Right lobe of liver (tissue), 6 donors: ENCODE measurements around the gene SRCIN1. TPM values are rescaled to one million over a fixed set of nuclear protein-coding genes. Genes with fewer than 3 reads are reported as not detected.

ENCODE experiments used
- ATAC-seq, 4 donors: fragments of 200-7000 bp; cut with Tn5 transposase; one replicate each; pipeline ENCODE4 v1.9.1; 2020; ENCODE audit warnings: mild to moderate bottlenecking in 4 of 4, moderate library complexity in 4 of 4
- DNase-seq, 3 donors: peaks; one replicate each; pipeline ENCODE4 v3.0.0-alpha.2; 2020
- H3K27ac ChIP-seq, 3 donors: fragments of 200-600 bp; one replicate each; pipeline ENCODE4 v1.8.0; 2022
- H3K27me3 ChIP-seq, 2 donors: fragments of 200-600 bp; one replicate each; pipeline ENCODE4 v1.8.0; 2022
- H3K36me3 ChIP-seq, 4 donors: fragments of 200-600 bp; sonication (generic) in 1 of 4; one replicate each; pipeline versions ENCODE4 v1.5.1 to v1.8.0; 2017 to 2022; ENCODE audit warnings: control low read depth in 1 of 4
- H3K4me1 ChIP-seq, 4 donors: fragments of 200-600 bp; sonication (generic) in 1 of 4; one replicate each; pipeline versions ENCODE4 v1.5.1 to v1.8.0; 2017 to 2022; ENCODE audit warnings: control low read depth in 1 of 4
- H3K4me3 ChIP-seq, 3 donors: fragments of 200-600 bp; one replicate each; pipeline ENCODE4 v1.8.0; 2022
- H3K9me3 ChIP-seq, 4 donors: fragments of 200-600 bp; sonication (generic) in 1 of 4; one replicate each; pipeline versions ENCODE4 v1.5.1 to v1.8.0; 2017 to 2022; ENCODE audit warnings: control low read depth in 1 of 4
- POLR2A ChIP-seq: fragments of 450-650 bp; IDR thresholded peaks from one replicate; pipeline ENCODE4 v1.6.1; 2017; ENCODE audit warnings: antibody characterized with exemption, mild to moderate bottlenecking
- WGBS: methylation state at CpG from one replicate; pipeline ENCODE4 v1.1.6; 2018; ENCODE audit warnings: low coverage, low lambda C conversion rate; ENCODE audit not compliant: insufficient coverage; ENCODE audit errors: missing lambda C conversion rate; 5-methylcytosine and 5-hydroxymethylcytosine counted together
- intact Hi-C, 2 donors: fragments of 100-400 bp; cut with DNase I; formaldehyde crosslinking; loops; one replicate each; pipeline versions ENCODE4 v1.11.2 to v1.14.1; 2022
- total RNA-seq, 6 experiments: library from RNA; depleted of rRNA in 2 of 6; stranded (reverse); fragments of >200 nt in 2 of 6; fragmentation: NEBNext Ultra II Directional in 3 of 6; extraction: Animal tissue kit (Norgen Biotek cat#: 25700) in 3 of 6; gene quantifications; one replicate each; pipeline versions ENCODE4 v1.1.0 to v1.2.4, GENCODE V29; 2016 to 2023
- TF ChIP-seq, protein P1 (sequence below), 4 donors: fragments of 200-600 bp in 3 of 4; fragments of 450-650 bp in 1 of 4; IDR thresholded peaks; one replicate each; pipeline versions ENCODE4 v1.5.1 to v1.8.0; 2016 to 2022; ENCODE audit warnings: antibody characterized with exemption in 4 of 4, mild to moderate bottlenecking in 2 of 4
- donor health status: DM: no; HTN: yes; CAD: no.
- donor health status: DM: no; HTN: no; CAD: no.
- donor health status: DM: no; HTN: no; CAD: no.
- donor health status: DM: no; HTN: yes; CAD: no.
- donor health status: DM: no; HTN: yes; CAD: no.

The SRCIN1 gene
- total RNA-seq, 6 experiments from 2014 or later, result 5.6 to 17.6 (median 11.5) TPM

- ATAC-seq, result peak in 2 of 4 donors; percentile 5 to 66
- intact Hi-C loops, result no loop called here
- H3K36me3 ChIP-seq, result no peaks in the 10 kb centered on the region
- 50% methylated on average over 2 of the region's 8 CpGs for WGBS
- H3K9me3 ChIP-seq, result no peaks in the 10 kb centered on the region
- DNase-seq, result no peak
- no peak overlapping the region for H3K4me3 ChIP-seq
- TF ChIP-seq POLR2A, result no peak
- TF ChIP-seq, protein P1, sequence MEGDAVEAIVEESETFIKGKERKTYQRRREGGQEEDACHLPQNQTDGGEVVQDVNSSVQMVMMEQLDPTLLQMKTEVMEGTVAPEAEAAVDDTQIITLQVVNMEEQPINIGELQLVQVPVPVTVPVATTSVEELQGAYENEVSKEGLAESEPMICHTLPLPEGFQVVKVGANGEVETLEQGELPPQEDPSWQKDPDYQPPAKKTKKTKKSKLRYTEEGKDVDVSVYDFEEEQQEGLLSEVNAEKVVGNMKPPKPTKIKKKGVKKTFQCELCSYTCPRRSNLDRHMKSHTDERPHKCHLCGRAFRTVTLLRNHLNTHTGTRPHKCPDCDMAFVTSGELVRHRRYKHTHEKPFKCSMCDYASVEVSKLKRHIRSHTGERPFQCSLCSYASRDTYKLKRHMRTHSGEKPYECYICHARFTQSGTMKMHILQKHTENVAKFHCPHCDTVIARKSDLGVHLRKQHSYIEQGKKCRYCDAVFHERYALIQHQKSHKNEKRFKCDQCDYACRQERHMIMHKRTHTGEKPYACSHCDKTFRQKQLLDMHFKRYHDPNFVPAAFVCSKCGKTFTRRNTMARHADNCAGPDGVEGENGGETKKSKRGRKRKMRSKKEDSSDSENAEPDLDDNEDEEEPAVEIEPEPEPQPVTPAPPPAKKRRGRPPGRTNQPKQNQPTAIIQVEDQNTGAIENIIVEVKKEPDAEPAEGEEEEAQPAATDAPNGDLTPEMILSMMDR (IDR thresholded peaks at IDR 0.05), result no peak
- H3K27ac ChIP-seq, result no peak overlapping the region
- H3K27me3 ChIP-seq, result no peaks in the 10 kb centered on the region
- no peaks in the 10 kb centered on the region for H3K4me1 ChIP-seq
Measured at GRCh38 chr17:38550661-38551060, 55.1 kb downstream of the SRCIN1 start.

DNA sequence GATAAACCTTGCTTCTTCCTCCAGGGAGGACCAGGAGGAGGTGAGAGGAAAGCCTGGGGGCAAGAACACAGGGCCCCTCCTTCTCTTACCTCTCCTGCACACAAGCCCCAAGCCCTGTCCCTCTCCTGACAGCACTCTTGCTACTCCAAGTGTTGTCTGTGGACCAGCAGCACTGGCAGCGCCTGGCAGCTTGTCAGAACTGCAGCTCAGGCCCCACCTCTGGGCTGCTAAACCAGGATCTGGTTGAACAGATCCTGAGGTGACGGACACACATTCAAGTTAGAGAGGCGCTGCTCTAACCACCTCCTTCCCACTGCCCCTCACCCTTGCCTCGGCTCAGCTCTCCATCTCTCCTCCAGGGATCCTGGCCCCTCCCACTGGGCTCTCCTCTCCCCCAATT lies 56.5 kb downstream of the SRCIN1 start:
- Histone ChIP-seq H3K27me3 (no peaks in the 10 kb centered on the region), H3K27ac (no peak overlapping the region), H3K9me3 (no peaks in the 10 kb centered on the region), H3K36me3 (no peaks in the 10 kb centered on the region), H3K4me3 (no peak overlapping the region), H3K4me1 (no peaks in the 10 kb centered on the region)
- ATAC-seq, result no peak
- 70% methylated on average over 2 of the region's 4 CpGs for WGBS
- intact Hi-C loops, result no loop called here
- DNase-seq, result no peak
- TF ChIP-seq, protein P1 (IDR thresholded peaks at IDR 0.05), result no peak
- no peak for TF ChIP-seq POLR2A

DNA sequence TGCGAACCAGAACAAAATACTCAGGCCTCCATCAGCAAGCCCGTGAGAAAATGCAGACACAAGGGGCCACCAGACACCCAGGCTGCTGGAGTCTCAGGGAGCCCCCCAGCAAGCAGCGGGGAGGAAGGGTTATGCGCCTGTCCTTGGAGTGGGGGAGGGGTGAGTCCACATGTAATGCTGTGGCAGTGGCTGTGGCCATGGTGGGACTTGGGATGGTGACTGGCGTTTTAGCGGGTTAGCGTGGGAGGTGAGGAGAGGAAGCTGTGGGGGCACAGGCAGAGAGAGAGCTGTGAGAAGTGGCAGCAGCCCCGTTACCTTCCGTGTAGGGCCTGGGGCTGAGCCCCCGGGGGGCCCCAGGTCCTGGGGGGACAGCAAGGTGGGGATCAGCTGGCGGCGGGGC lies 58.3 kb downstream of the SRCIN1 start:
- Histone ChIP-seq H3K9me3 (no peaks in the 10 kb centered on the region), H3K4me3 (no peak overlapping the region), H3K27ac (no peak overlapping the region), H3K36me3 (no peaks in the 10 kb centered on the region), H3K27me3 (no peaks in the 10 kb centered on the region), H3K4me1 (no peaks in the 10 kb centered on the region)
- intact Hi-C loops, result no loop called here
- DNase-seq (no peak), ATAC-seq (no peak)
- WGBS, result 90% methylated on average over 4 of the region's 12 CpGs
- TF ChIP-seq POLR2A, result no peak
- TF ChIP-seq, protein P1 (IDR thresholded peaks at IDR 0.05), result no peak

GRCh38 chr17:38546396-38546795 lies 59.4 kb downstream of the SRCIN1 start:
- Histone ChIP-seq H3K9me3 (no peaks in the 10 kb centered on the region), H3K4me3 (no peak overlapping the region), H3K4me1 (no peaks in the 10 kb centered on the region), H3K36me3 (no peaks in the 10 kb centered on the region), H3K27ac (no peak overlapping the region), H3K27me3 (no peaks in the 10 kb centered on the region)
- TF ChIP-seq POLR2A, result no peak
- TF ChIP-seq, protein P1 (IDR thresholded peaks at IDR 0.05), result no peak
- ATAC-seq, result no peak
- WGBS, result no CpG with 5 or more reads among the region's 11 CpGs
- DNase-seq, result no peak
- intact Hi-C loops, result no loop called here
